Breast epithelium (tissue), 3 donors: ENCODE results near the gene A1BG.

Experiments
- POLR2A ChIP-seq: fragments of 450-650 bp; IDR thresholded peaks from one replicate; pipeline ENCODE4 v1.6.1; 2016; ENCODE audit warnings: antibody characterized with exemption, mild to moderate bottlenecking, moderate library complexity
- POLR2AphosphoS5 ChIP-seq, 3 donors: sonication (generic); formaldehyde crosslinking; IDR thresholded peaks; one replicate each; pipeline ENCODE4 v1.6.1; 2017; ENCODE audit warnings: antibody characterized with exemption in 3 of 3
- TF ChIP-seq, protein P1 (sequence below), 3 donors: fragments of 450-650 bp; IDR thresholded peaks; one replicate each; pipeline ENCODE4 v1.5.1; 2016 to 2017; ENCODE audit warnings: antibody characterized with exemption in 3 of 3, mild to moderate bottlenecking in 3 of 3, moderate library complexity in 3 of 3

DNA sequence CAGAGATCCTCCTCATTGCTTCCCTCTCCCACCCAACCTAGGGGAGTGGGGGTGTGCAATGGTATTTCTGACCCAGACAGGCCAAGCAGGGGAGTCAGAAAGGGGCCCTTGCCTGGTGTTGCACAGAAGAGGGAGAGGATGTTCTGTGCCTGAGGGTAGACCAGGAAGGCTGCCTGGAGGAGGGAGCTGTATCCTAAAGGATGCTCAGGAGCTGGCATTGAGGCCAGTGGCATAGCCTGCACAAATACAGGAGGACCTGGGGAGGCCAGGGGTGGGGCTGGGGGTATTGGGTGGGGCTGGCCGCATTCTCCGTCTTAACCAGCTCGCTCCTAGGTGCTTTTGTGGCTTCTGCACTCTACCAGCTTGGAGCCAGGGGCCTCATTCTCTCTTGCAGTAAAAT is 46.6 kb upstream of the A1BG start:
- TF ChIP-seq, protein P1, sequence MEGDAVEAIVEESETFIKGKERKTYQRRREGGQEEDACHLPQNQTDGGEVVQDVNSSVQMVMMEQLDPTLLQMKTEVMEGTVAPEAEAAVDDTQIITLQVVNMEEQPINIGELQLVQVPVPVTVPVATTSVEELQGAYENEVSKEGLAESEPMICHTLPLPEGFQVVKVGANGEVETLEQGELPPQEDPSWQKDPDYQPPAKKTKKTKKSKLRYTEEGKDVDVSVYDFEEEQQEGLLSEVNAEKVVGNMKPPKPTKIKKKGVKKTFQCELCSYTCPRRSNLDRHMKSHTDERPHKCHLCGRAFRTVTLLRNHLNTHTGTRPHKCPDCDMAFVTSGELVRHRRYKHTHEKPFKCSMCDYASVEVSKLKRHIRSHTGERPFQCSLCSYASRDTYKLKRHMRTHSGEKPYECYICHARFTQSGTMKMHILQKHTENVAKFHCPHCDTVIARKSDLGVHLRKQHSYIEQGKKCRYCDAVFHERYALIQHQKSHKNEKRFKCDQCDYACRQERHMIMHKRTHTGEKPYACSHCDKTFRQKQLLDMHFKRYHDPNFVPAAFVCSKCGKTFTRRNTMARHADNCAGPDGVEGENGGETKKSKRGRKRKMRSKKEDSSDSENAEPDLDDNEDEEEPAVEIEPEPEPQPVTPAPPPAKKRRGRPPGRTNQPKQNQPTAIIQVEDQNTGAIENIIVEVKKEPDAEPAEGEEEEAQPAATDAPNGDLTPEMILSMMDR (IDR thresholded peaks at IDR 0.05): no peak
- TF ChIP-seq POLR2AphosphoS5 (IDR thresholded peaks at IDR 0.05) (no peak), POLR2A (no peak)
